ENCODE measurements around the gene DDX56. TPM values are rescaled to one million over a fixed set of nuclear protein-coding genes. Genes with fewer than 3 reads are reported as not detected.

Gene DDX56
- total RNA-seq, 1 experiment from 2014 or later: 83.1 TPM

- TF ChIP-seq MLX (CRISPR knock-in tag; IDR thresholded peaks at IDR 0.05) (no peak), ATF3 (CRISPR knock-in tag; conservative IDR thresholded peaks at IDR 0.05) (no peak), CREM (CRISPR knock-in tag; IDR thresholded peaks at IDR 0.05) (no peak)
Observed at GRCh38 chr7:44590910-44591309, 17.2 kb upstream of the DDX56 start (continued).

- peak overlapping the region; percentile 72; the same call in 1 of the 2 replicates for H3K27ac Mint-ChIP-seq
Observed at GRCh38 chr7:44587843-44588711, 14.4 kb upstream of the DDX56 start.

GRCh38 chr7:44583146-44583865, 9.6 kb upstream of the DDX56 start:
- H3K4me1 Mint-ChIP-seq: peaks cover 13% of the 10 kb centered on the region
- ATAC-seq (no peak), DNase-seq (ENCODE audit: low spot score) (no peak)
- ChIA-PET CTCF (interaction anchor here (1.7 kb wide), 2 partner anchors 18 to 264 kb away, joined by 6 to 14 read pairs; partner anchors contain the start of gene H2AZ2), POLR2A (interaction anchor here (0.6 to 1.8 kb wide), 5 partner anchors 9 to 265 kb away, joined by 3 to 11 read pairs (median 7); partner anchors contain the start of genes DDX56, H2AZ2, NUDCD3 and OGDH)
- H3K4me3 Mint-ChIP-seq: peak overlapping the region; percentile 92
- no peaks in the 10 kb centered on the region for H3K9me3 Mint-ChIP-seq
- peaks cover 21% of the 10 kb centered on the region for H3K36me3 Mint-ChIP-seq
- no peaks in the 10 kb centered on the region for H3K27me3 Mint-ChIP-seq (ENCODE audit: low read depth)
- H3K27ac Mint-ChIP-seq: peak overlapping the region; percentile 98
- TF ChIP-seq GRHL2 (CRISPR knock-in tag; IDR thresholded peaks at IDR 0.05; ENCODE audit: insufficient replicate concordance, severe bottlenecking): no peak
- TF ChIP-seq JUN (CRISPR knock-in tag; IDR thresholded peaks at IDR 0.05): no peak
- TF ChIP-seq OVOL2 (CRISPR knock-in tag; IDR thresholded peaks at IDR 0.05; ENCODE audit: borderline replicate concordance): no peak
- no peak for TF ChIP-seq ZNF423 (CRISPR knock-in tag; IDR thresholded peaks at IDR 0.05)
- TF ChIP-seq RORB (CRISPR knock-in tag; IDR thresholded peaks at IDR 0.05): no peak
- no peak for TF ChIP-seq E2F1 (CRISPR knock-in tag; IDR thresholded peaks at IDR 0.05)
- no peak for TF ChIP-seq FOXP4 (CRISPR knock-in tag; IDR thresholded peaks at IDR 0.05)
- TF ChIP-seq NFATC4 (CRISPR knock-in tag; IDR thresholded peaks at IDR 0.05): no peak
- no peak for TF ChIP-seq MYBL2 (CRISPR knock-in tag; IDR thresholded peaks at IDR 0.05)

More at GRCh38 chr7:44587843-44588711, 14.4 kb upstream of the DDX56 start:
- ATAC-seq (no peak), DNase-seq (ENCODE audit: low spot score) (no peak)
- Mint-ChIP-seq H3K9me3 (no peaks in the 10 kb centered on the region), H3K4me3 (no peak overlapping the region), H3K27me3 (ENCODE audit: low read depth) (no peaks in the 10 kb centered on the region), H3K36me3 (no peaks in the 10 kb centered on the region), H3K4me1 (peaks cover under 1% of the 10 kb centered on the region)
- TF ChIP-seq SMAD4 (CRISPR knock-in tag; IDR thresholded peaks at IDR 0.05): no peak
- TF ChIP-seq ZNF416 (CRISPR knock-in tag; IDR thresholded peaks at IDR 0.05): no peak
- no peak for TF ChIP-seq ZNF121 (CRISPR knock-in tag; IDR thresholded peaks at IDR 0.05)
- no peak for TF ChIP-seq MXD4 (CRISPR knock-in tag; IDR thresholded peaks at IDR 0.05; ENCODE audit: borderline replicate concordance)
- TF ChIP-seq ZNF532 (CRISPR knock-in tag; IDR thresholded peaks at IDR 0.05; ENCODE audit: borderline replicate concordance): no peak
- no peak for TF ChIP-seq GRHL2 (CRISPR knock-in tag; IDR thresholded peaks at IDR 0.05; ENCODE audit: insufficient replicate concordance, severe bottlenecking)
- POLR2A ChIA-PET: interaction anchor here (0.7 kb wide), 1 partner anchor 52 kb away, joined by 5 read pairs; no protein-coding TSS in a partner anchor
- CTCF ChIA-PET: interaction anchor here (0.8 to 1.2 kb wide), 2 partner anchors 54 to 168 kb away, joined by 3 read pairs; no protein-coding TSS in a partner anchor

Data from WTC11 (cell line).